Measurements from ENCODE around the gene TMCC1.
"Not testable (repeated sequence)": the region's sequence is repeated elsewhere in the genome, so short reads cannot be mapped to it uniquely, and the experiment has no call there.

TMCC1 gene

GRCh38 chr3:129651435-129652202 lies 241.9 kb downstream of the TMCC1 start:
- no peak overlapping the region for H3K4me3 ChIP-seq (ENCODE audit: low read depth, low read length)
- DNase-seq (ENCODE audit: low read depth) = no peak
- TF ChIP-seq, protein P1, sequence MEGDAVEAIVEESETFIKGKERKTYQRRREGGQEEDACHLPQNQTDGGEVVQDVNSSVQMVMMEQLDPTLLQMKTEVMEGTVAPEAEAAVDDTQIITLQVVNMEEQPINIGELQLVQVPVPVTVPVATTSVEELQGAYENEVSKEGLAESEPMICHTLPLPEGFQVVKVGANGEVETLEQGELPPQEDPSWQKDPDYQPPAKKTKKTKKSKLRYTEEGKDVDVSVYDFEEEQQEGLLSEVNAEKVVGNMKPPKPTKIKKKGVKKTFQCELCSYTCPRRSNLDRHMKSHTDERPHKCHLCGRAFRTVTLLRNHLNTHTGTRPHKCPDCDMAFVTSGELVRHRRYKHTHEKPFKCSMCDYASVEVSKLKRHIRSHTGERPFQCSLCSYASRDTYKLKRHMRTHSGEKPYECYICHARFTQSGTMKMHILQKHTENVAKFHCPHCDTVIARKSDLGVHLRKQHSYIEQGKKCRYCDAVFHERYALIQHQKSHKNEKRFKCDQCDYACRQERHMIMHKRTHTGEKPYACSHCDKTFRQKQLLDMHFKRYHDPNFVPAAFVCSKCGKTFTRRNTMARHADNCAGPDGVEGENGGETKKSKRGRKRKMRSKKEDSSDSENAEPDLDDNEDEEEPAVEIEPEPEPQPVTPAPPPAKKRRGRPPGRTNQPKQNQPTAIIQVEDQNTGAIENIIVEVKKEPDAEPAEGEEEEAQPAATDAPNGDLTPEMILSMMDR (IDR thresholded peaks at IDR 0.05; ENCODE audit: low read depth, low read length, missing control alignments) = no peak

GRCh38 chr3:129650256-129650872 lies 243.1 kb downstream of the TMCC1 start:
- H3K4me3 ChIP-seq (ENCODE audit: low read depth, low read length) = no peak overlapping the region
- DNase-seq (ENCODE audit: low read depth) = peak; percentile 35
- TF ChIP-seq, protein P1 (IDR thresholded peaks at IDR 0.05; ENCODE audit: low read depth, low read length, missing control alignments) = peak; percentile 67

GRCh38 chr3:129648391-129648790 lies 245.1 kb downstream of the TMCC1 start:
- H3K4me3 ChIP-seq (ENCODE audit: low read depth, low read length) = no peak overlapping the region
- DNase-seq (ENCODE audit: low read depth) = no peak
- TF ChIP-seq, protein P1 (IDR thresholded peaks at IDR 0.05; ENCODE audit: low read depth, low read length, missing control alignments) = no peak

- DNase-seq (ENCODE audit: low read depth) = no peak
- H3K4me3 ChIP-seq (ENCODE audit: low read depth, low read length) = no peak overlapping the region
- TF ChIP-seq, protein P1 (IDR thresholded peaks at IDR 0.05; ENCODE audit: low read depth, low read length, missing control alignments) = no peak
Observed at GRCh38 chr3:129645286-129645685, 248.2 kb downstream of the TMCC1 start.

DNA sequence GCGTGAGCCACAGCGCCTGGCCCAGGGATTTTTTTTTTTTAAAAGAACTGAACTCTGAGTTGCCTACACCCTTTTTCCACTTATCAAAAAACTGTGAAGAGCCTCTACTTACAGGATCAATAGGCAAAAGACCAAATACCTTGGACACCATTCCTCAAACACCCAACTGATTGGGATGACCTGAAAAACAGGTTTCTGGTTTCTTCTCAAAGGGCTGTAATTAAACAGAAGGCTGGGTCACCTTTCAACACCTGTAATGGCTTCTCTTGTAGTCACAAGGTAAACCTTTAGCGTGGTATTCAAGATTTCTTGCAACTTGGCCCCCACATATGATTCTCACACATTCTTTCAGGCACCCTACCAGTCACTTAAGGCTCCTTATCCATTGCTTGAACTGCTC lies 248.7 kb downstream of the TMCC1 start:
- no peak overlapping the region for H3K4me3 ChIP-seq (ENCODE audit: low read depth, low read length)
- TF ChIP-seq, protein P1 (IDR thresholded peaks at IDR 0.05; ENCODE audit: low read depth, low read length, missing control alignments) = no peak
- DNase-seq (ENCODE audit: low read depth) = no peak

DNA sequence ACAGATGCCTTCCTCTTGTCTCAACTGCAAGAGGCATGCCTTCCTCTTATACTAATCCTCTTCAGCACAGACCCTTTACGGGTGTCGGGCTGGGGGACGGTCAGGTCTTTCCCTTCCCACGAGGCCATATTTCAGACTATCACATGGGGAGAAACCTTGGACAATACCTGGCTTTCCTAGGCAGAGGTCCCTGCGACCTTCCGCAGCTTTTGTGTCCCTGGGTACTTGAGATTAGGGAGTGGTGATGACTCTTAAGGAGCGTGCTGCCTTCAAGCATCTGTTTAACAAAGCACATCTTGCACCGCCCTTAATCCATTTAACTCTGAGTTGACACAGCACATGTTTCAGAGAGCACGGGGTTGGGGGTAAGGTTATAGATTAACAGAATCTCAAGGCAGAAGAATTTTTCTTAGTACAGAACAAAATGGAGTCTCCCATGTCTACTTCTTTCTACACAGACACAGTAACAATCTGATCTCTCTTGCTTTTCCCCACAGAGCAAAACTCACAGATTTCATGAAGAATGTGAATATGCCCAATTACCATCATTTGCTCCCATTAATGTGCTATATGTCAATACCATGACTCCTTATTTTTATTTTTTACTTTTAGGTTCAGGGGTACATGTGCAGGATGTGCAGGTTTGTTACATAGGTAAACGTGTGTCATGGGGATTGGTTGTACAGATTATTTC lies 251.8 kb downstream of the TMCC1 start:
- H3K4me3 ChIP-seq (ENCODE audit: low read depth, low read length); DNase-seq (ENCODE audit: low read depth): not testable (repeated sequence)

DNA sequence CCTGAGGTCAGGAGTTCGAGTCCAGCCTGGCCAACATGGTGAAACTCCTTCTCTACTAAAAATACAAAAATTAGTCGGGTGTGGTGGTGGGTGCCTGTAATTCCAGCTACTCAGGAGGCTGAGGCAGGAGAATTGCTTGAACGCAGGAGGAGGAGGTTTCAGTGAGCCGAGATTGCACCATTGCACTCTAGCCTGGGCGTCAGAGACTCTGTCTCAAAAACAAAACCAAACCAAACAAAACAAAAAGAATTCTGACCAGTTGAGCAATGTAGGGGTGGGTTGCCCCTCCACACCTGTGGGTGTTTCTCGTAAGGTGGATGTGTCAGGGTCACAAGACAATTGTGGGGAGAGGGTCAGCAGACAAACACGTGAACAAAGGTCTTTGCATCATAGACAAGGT lies 252.5 kb downstream of the TMCC1 start:
- H3K4me3 ChIP-seq (ENCODE audit: low read depth, low read length); DNase-seq (ENCODE audit: low read depth): not testable (repeated sequence)
